HEK293 (cell line): ENCODE results near the gene THEMIS2.

Source experiments
- CTCF ChIA-PET: fragments of 350-600 bp; formaldehyde crosslinking; extraction: SDS; loops from one replicate; lab custom pipeline; 2021; ENCODE audit warnings: antibody characterized with exemption; lab: Yijun Ruan, JAX
- POLR2A ChIA-PET: fragments of 300-600 bp; formaldehyde crosslinking; extraction: SDS; loops from one replicate; lab custom pipeline; 2020; ENCODE audit warnings: antibody characterized with exemption, inconsistent platforms; lab: Yijun Ruan, JAX
- H3K27ac ChIP-seq: fragments of 200-500 bp; sonication (Bioruptor generic); 2 replicates; pipeline ENCODE4 v1.5.1; 2014; ENCODE audit warnings: low read depth, low read length, control low read depth, inconsistent platforms; ENCODE audit errors: extremely low read depth
- H3K36me3 ChIP-seq, 2 experiments: fragments of 200-500 bp in 1 of 2; sonication (Bioruptor generic) in 1 of 2; 1 replicate in 1 of 2; 2 replicates in 1 of 2; pipeline ENCODE4 v1.5.1; 2014 to 2017; ENCODE audit warnings: inconsistent platforms in 2 of 2, low read length in 2 of 2; ENCODE audit not compliant: control insufficient read depth in 2 of 2, insufficient read depth in 1 of 2
- H3K4me1 ChIP-seq: fragments of 200-500 bp; sonication (Bioruptor generic); 2 replicates; pipeline ENCODE4 v1.5.1; 2014; ENCODE audit warnings: mild to moderate bottlenecking, low read length, inconsistent platforms; ENCODE audit not compliant: control insufficient read depth, insufficient read depth
- H3K4me3 ChIP-seq: 2 replicates; pipeline ENCODE4 v1.5.1; 2011; ENCODE audit warnings: low read depth, mild to moderate bottlenecking, control low read depth, low read length, moderate library complexity
- H3K9me3 ChIP-seq: fragments of 200-500 bp; sonication (Bioruptor generic); 2 replicates; pipeline ENCODE4 v1.5.1; 2014; ENCODE audit warnings: low read depth, low read length, inconsistent platforms; ENCODE audit not compliant: control insufficient read depth, insufficient read depth
- HOXD13 ChIP-seq: sonication (generic); formaldehyde crosslinking; IDR thresholded peaks from 2 replicates; pipeline ENCODE4 v1.8.0; 2022; ENCODE audit warnings: missing genetic modification reagents, borderline replicate concordance
- SP2 ChIP-seq: fragments of 450-650 bp; formaldehyde crosslinking; IDR thresholded peaks from 2 replicates; pipeline ENCODE4 v1.5.1; 2016; ENCODE audit warnings: missing biosample characterization, missing genetic modification characterization
- ZNF239 ChIP-seq: fragments of 450-650 bp; formaldehyde crosslinking; IDR thresholded peaks from 2 replicates; pipeline ENCODE4 v1.5.1; 2016; ENCODE audit warnings: missing biosample characterization, missing genetic modification characterization
- ZNF266 ChIP-seq: fragments of 450-650 bp; formaldehyde crosslinking; IDR thresholded peaks from 2 replicates; pipeline ENCODE4 v1.5.1; 2016; ENCODE audit warnings: missing biosample characterization, missing genetic modification characterization, low read depth
- ZNF610 ChIP-seq: fragments of 450-650 bp; formaldehyde crosslinking; IDR thresholded peaks from 2 replicates; pipeline ENCODE4 v1.5.1; 2016; ENCODE audit warnings: missing biosample characterization, missing genetic modification characterization, borderline replicate concordance
- ZNF624 ChIP-seq: fragments of 450-650 bp; formaldehyde crosslinking; IDR thresholded peaks from 2 replicates; pipeline ENCODE4 v1.5.1; 2017; ENCODE audit warnings: missing biosample characterization, missing genetic modification characterization
- ZNF664 ChIP-seq: fragments of 450-650 bp; formaldehyde crosslinking; IDR thresholded peaks from 2 replicates; pipeline ENCODE4 v1.5.1; 2016; ENCODE audit warnings: missing biosample characterization, missing genetic modification characterization
- ZNF785 ChIP-seq: fragments of 450-650 bp; formaldehyde crosslinking; IDR thresholded peaks from 2 replicates; pipeline ENCODE4 v1.5.1; 2016; ENCODE audit warnings: missing biosample characterization, missing genetic modification characterization
- TF ChIP-seq, protein P1 (sequence below): fragments of 450-650 bp; formaldehyde crosslinking; IDR thresholded peaks from 2 replicates; pipeline ENCODE4 v1.5.1; 2016; ENCODE audit warnings: missing biosample characterization, missing genetic modification characterization
- TF ChIP-seq, protein P2 (sequence below): fragments of 450-650 bp; formaldehyde crosslinking; IDR thresholded peaks from 2 replicates; pipeline ENCODE4 v1.5.1; 2016; ENCODE audit warnings: missing biosample characterization, missing genetic modification characterization
- TF ChIP-seq, protein P3 (sequence below): fragments of 450-650 bp; formaldehyde crosslinking; conservative IDR thresholded peaks from 2 replicates; pipeline ENCODE4 v1.5.1; 2016; ENCODE audit warnings: low read depth, missing biosample characterization, missing genetic modification characterization
- TF ChIP-seq, protein P4 (sequence below): fragments of 450-650 bp; formaldehyde crosslinking; IDR thresholded peaks from 2 replicates; pipeline ENCODE4 v1.5.1; 2017; ENCODE audit warnings: missing biosample characterization, missing genetic modification characterization
- TF ChIP-seq, protein P5 (sequence below): fragments of 450-650 bp; formaldehyde crosslinking; IDR thresholded peaks from 2 replicates; pipeline ENCODE4 v1.5.1; 2016; ENCODE audit warnings: missing biosample characterization, missing genetic modification characterization, borderline replicate concordance
- TF ChIP-seq, protein P6 (sequence below): fragments of 450-650 bp; formaldehyde crosslinking; IDR thresholded peaks from 2 replicates; pipeline ENCODE4 v1.5.1; 2016; ENCODE audit warnings: missing biosample characterization, missing genetic modification characterization, borderline replicate concordance
- TF ChIP-seq, protein P7 (sequence below): fragments of 450-650 bp; formaldehyde crosslinking; IDR thresholded peaks from 2 replicates; pipeline ENCODE4 v1.5.1; 2016; ENCODE audit warnings: missing biosample characterization, missing genetic modification characterization

The THEMIS2 gene

DNA sequence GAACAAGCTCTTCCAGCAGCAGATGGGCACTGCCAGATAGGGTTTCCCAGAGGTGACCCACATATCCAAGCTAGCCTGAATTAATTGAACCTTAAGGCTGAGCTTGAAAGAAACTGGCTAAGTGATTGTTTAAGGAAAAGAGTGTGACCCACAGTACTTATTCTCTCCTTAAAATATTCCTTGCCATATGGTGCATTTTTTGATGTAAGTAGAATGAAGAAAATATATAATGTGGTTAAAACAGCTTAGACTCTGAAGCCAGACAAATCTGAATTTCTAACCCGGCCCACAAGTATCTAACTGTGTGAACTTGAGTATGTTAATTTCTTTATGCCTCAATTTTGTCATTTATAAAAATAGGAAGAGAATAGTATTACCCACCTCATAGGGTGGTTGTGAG lies 36.8 kb upstream of the THEMIS2 start:
- CTCF ChIA-PET = interaction anchor here (0.9 to 1.6 kb wide), 3 partner anchors 12 to 279 kb away, joined by 3 to 6 read pairs (median 4); no protein-coding TSS in a partner anchor
- Histone ChIP-seq H3K27ac (no peak overlapping the region), H3K4me1 (0 out of 2 replicates have a peak, but pooled peaks cover 2% of the 10 kb centered on the region), H3K4me3 (no peak overlapping the region), H3K9me3 (no peaks in the 10 kb centered on the region), H3K36me3 (peaks cover 29 to 73% of the 10 kb centered on the region in 2 experiments)
- POLR2A ChIA-PET = interaction anchor here (0.5 kb wide), 1 partner anchor 66 kb away, joined by 4 read pairs; no protein-coding TSS in a partner anchor
- TF ChIP-seq HOXD13 (CRISPR knock-in tag) (no peak), ZNF239 (no peak), ZNF624 (no peak), SP2 (tag by site-specific recombination) (no peak), ZNF610 (tag by site-specific recombination) (no peak), ZNF664 (tag by site-specific recombination) (no peak), ZNF785 (no peak), ZNF266 (tag by site-specific recombination) (no peak)
- TF ChIP-seq, protein P1, sequence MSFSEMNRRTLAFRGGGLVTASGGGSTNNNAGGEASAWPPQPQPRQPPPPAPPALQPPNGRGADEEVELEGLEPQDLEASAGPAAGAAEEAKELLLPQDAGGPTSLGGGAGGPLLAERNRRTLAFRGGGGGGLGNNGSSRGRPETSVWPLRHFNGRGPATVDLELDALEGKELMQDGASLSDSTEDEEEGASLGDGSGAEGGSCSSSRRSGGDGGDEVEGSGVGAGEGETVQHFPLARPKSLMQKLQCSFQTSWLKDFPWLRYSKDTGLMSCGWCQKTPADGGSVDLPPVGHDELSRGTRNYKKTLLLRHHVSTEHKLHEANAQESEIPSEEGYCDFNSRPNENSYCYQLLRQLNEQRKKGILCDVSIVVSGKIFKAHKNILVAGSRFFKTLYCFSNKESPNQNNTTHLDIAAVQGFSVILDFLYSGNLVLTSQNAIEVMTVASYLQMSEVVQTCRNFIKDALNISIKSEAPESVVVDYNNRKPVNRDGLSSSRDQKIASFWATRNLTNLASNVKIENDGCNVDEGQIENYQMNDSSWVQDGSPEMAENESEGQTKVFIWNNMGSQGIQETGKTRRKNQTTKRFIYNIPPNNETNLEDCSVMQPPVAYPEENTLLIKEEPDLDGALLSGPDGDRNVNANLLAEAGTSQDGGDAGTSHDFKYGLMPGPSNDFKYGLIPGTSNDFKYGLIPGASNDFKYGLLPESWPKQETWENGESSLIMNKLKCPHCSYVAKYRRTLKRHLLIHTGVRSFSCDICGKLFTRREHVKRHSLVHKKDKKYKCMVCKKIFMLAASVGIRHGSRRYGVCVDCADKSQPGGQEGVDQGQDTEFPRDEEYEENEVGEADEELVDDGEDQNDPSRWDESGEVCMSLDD (tag by site-specific recombination) = no peak
- TF ChIP-seq, protein P2, sequence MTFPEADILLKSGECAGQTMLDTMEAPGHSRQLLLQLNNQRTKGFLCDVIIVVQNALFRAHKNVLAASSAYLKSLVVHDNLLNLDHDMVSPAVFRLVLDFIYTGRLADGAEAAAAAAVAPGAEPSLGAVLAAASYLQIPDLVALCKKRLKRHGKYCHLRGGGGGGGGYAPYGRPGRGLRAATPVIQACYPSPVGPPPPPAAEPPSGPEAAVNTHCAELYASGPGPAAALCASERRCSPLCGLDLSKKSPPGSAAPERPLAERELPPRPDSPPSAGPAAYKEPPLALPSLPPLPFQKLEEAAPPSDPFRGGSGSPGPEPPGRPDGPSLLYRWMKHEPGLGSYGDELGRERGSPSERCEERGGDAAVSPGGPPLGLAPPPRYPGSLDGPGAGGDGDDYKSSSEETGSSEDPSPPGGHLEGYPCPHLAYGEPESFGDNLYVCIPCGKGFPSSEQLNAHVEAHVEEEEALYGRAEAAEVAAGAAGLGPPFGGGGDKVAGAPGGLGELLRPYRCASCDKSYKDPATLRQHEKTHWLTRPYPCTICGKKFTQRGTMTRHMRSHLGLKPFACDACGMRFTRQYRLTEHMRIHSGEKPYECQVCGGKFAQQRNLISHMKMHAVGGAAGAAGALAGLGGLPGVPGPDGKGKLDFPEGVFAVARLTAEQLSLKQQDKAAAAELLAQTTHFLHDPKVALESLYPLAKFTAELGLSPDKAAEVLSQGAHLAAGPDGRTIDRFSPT = no peak
- TF ChIP-seq, protein P3, sequence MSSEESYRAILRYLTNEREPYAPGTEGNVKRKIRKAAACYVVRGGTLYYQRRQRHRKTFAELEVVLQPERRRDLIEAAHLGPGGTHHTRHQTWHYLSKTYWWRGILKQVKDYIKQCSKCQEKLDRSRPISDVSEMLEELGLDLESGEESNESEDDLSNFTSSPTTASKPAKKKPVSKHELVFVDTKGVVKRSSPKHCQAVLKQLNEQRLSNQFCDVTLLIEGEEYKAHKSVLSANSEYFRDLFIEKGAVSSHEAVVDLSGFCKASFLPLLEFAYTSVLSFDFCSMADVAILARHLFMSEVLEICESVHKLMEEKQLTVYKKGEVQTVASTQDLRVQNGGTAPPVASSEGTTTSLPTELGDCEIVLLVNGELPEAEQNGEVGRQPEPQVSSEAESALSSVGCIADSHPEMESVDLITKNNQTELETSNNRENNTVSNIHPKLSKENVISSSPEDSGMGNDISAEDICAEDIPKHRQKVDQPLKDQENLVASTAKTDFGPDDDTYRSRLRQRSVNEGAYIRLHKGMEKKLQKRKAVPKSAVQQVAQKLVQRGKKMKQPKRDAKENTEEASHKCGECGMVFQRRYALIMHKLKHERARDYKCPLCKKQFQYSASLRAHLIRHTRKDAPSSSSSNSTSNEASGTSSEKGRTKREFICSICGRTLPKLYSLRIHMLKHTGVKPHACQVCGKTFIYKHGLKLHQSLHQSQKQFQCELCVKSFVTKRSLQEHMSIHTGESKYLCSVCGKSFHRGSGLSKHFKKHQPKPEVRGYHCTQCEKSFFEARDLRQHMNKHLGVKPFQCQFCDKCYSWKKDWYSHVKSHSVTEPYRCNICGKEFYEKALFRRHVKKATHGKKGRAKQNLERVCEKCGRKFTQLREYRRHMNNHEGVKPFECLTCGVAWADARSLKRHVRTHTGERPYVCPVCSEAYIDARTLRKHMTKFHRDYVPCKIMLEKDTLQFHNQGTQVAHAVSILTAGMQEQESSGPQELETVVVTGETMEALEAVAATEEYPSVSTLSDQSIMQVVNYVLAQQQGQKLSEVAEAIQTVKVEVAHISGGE (tag by site-specific recombination) = no peak
- TF ChIP-seq, protein P4, sequence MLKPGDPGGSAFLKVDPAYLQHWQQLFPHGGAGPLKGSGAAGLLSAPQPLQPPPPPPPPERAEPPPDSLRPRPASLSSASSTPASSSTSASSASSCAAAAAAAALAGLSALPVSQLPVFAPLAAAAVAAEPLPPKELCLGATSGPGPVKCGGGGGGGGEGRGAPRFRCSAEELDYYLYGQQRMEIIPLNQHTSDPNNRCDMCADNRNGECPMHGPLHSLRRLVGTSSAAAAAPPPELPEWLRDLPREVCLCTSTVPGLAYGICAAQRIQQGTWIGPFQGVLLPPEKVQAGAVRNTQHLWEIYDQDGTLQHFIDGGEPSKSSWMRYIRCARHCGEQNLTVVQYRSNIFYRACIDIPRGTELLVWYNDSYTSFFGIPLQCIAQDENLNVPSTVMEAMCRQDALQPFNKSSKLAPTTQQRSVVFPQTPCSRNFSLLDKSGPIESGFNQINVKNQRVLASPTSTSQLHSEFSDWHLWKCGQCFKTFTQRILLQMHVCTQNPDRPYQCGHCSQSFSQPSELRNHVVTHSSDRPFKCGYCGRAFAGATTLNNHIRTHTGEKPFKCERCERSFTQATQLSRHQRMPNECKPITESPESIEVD (tag by site-specific recombination) = no peak
- TF ChIP-seq, protein P5, sequence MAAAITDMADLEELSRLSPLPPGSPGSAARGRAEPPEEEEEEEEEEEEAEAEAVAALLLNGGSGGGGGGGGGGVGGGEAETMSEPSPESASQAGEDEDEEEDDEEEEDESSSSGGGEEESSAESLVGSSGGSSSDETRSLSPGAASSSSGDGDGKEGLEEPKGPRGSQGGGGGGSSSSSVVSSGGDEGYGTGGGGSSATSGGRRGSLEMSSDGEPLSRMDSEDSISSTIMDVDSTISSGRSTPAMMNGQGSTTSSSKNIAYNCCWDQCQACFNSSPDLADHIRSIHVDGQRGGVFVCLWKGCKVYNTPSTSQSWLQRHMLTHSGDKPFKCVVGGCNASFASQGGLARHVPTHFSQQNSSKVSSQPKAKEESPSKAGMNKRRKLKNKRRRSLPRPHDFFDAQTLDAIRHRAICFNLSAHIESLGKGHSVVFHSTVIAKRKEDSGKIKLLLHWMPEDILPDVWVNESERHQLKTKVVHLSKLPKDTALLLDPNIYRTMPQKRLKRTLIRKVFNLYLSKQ (tag by site-specific recombination) = no peak
- TF ChIP-seq, protein P6, sequence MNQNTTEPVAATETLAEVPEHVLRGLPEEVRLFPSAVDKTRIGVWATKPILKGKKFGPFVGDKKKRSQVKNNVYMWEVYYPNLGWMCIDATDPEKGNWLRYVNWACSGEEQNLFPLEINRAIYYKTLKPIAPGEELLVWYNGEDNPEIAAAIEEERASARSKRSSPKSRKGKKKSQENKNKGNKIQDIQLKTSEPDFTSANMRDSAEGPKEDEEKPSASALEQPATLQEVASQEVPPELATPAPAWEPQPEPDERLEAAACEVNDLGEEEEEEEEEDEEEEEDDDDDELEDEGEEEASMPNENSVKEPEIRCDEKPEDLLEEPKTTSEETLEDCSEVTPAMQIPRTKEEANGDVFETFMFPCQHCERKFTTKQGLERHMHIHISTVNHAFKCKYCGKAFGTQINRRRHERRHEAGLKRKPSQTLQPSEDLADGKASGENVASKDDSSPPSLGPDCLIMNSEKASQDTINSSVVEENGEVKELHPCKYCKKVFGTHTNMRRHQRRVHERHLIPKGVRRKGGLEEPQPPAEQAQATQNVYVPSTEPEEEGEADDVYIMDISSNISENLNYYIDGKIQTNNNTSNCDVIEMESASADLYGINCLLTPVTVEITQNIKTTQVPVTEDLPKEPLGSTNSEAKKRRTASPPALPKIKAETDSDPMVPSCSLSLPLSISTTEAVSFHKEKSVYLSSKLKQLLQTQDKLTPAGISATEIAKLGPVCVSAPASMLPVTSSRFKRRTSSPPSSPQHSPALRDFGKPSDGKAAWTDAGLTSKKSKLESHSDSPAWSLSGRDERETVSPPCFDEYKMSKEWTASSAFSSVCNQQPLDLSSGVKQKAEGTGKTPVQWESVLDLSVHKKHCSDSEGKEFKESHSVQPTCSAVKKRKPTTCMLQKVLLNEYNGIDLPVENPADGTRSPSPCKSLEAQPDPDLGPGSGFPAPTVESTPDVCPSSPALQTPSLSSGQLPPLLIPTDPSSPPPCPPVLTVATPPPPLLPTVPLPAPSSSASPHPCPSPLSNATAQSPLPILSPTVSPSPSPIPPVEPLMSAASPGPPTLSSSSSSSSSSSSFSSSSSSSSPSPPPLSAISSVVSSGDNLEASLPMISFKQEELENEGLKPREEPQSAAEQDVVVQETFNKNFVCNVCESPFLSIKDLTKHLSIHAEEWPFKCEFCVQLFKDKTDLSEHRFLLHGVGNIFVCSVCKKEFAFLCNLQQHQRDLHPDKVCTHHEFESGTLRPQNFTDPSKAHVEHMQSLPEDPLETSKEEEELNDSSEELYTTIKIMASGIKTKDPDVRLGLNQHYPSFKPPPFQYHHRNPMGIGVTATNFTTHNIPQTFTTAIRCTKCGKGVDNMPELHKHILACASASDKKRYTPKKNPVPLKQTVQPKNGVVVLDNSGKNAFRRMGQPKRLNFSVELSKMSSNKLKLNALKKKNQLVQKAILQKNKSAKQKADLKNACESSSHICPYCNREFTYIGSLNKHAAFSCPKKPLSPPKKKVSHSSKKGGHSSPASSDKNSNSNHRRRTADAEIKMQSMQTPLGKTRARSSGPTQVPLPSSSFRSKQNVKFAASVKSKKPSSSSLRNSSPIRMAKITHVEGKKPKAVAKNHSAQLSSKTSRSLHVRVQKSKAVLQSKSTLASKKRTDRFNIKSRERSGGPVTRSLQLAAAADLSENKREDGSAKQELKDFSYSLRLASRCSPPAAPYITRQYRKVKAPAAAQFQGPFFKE (tag by site-specific recombination) = no peak
- TF ChIP-seq, protein P7, sequence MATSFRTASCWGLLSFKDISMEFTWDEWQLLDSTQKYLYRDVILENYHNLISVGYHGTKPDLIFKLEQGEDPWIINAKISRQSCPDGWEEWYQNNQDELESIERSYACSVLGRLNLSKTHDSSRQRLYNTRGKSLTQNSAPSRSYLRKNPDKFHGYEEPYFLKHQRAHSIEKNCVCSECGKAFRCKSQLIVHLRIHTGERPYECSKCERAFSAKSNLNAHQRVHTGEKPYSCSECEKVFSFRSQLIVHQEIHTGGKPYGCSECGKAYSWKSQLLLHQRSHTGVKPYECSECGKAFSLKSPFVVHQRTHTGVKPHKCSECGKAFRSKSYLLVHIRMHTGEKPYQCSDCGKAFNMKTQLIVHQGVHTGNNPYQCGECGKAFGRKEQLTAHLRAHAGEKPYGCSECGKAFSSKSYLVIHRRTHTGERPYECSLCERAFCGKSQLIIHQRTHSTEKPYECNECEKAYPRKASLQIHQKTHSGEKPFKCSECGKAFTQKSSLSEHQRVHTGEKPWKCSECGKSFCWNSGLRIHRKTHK (tag by site-specific recombination) = no peak
